ENCODE measurements around the gene FANCG.

Gene FANCG

DNA sequence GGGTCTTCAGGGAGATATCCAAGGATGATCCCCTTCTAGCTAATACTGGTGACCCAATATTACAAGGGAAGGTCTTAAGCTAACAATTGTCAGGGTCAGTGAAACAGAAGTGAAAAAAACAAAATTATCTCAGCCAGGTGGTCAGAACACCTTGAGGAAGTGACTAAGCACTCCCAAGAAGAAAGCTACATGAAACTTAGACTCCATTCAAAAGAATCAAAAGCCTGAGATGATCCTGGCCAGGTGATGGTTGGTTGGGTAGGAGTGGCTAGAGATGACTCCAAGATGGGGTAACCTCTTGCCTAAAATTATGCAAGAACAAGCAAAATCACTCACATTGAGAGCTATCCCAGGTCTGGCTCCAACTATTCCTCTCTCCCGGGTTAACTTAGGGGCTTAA is 12.7 kb downstream of the FANCG start:
- intact Hi-C loops (cut with micrococcal nuclease) = no loop called here
- Mint-ChIP-seq H3K27me3 (no peaks in the 10 kb centered on the region), H3K27ac (no peak overlapping the region), H3K9me3 (no peaks in the 10 kb centered on the region), H3K36me3 (ENCODE audit: low read depth) (peaks cover 83% of the 10 kb centered on the region), H3K4me3 (no peak overlapping the region), H3K4me1 (ENCODE audit: low read depth) (peaks cover 28% of the 10 kb centered on the region)

DNA sequence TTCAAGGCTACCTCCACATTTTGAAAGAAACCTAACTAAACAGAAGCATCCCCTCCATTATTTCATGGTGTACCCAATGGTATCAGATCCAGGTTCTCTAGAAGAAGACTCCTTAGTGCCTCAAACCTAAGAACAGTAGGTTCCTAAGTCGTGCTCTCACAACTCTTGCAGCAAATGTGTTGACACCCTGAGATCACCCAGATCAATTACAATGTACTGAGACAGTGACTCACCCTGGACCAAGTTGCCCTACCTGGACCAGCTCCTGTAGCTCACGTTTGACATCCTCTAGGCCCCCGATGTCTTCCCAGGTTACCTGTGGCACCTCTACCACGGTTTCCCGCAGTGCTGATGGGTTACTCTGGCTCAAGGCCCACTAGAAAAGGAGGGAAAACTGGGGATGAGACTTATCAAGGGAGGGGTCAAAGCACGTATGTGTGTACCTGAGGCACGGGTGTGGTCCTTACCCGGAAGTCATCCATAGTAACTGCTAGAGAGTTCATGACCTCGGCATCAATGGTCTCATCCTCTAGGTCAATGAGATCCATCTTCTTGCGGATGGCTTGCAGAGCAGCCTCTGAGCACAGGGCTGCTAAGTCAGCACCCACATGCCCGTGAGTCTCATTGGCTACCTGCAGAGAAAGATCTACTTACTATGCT is 19.1 kb downstream of the FANCG start:
- H3K27ac Mint-ChIP-seq = no peak overlapping the region
- H3K36me3 Mint-ChIP-seq (ENCODE audit: low read depth) = peaks cover 97% of the 10 kb centered on the region
- no peak overlapping the region for H3K4me3 Mint-ChIP-seq
- H3K27me3 Mint-ChIP-seq = no peaks in the 10 kb centered on the region
- intact Hi-C loops (cut with micrococcal nuclease) = no loop called here
- H3K4me1 Mint-ChIP-seq (ENCODE audit: low read depth) = no peaks in the 10 kb centered on the region
- no peaks in the 10 kb centered on the region for H3K9me3 Mint-ChIP-seq

DNA sequence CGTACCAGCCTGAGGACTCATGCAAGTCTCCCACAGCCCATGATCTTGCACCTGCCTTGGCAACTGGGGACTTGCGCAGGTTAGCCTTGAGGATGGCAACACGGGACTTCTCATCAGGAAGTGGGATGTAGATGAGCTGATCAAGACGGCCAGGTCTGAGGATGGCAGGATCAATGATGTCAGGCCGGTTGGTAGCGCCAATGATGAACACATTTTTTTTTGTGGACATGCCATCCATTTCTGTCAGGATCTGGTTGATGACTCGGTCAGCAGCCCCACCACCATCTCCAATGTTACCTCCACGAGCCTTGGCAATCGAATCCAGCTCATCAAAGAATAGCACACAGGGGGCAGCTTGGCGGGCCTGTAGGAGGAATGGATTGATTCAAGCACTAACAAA is 20.3 kb downstream of the FANCG start:
- intact Hi-C loops (cut with micrococcal nuclease) = no loop called here
- no peak overlapping the region for H3K27ac Mint-ChIP-seq
- no peak overlapping the region for H3K4me3 Mint-ChIP-seq

DNA sequence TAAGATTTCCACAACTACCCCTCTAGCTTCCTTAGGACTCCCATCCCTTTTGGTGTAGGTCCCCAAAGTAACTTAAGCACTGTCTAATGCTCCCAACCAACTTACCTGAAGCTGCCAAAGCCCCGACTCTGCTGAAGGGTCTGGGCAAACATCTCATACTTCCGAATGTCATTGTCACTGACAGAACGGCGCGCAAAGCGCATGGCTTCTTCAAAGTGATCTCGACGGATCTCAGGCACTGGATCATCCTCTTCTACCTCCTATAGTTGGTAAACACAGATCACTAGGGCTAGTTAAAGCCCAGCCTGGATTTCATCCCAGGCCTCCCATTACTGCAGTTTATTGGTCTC is 22.5 kb downstream of the FANCG start:
- peaks cover 10% of the 10 kb centered on the region for H3K4me1 Mint-ChIP-seq (ENCODE audit: low read depth)
- H3K27ac Mint-ChIP-seq = no peak overlapping the region
- H3K9me3 Mint-ChIP-seq = no peaks in the 10 kb centered on the region
- intact Hi-C loops (cut with micrococcal nuclease) = no loop called here
- H3K4me3 Mint-ChIP-seq = no peak overlapping the region
- peaks cover 100% of the 10 kb centered on the region for H3K36me3 Mint-ChIP-seq (ENCODE audit: low read depth)
- no peaks in the 10 kb centered on the region for H3K27me3 Mint-ChIP-seq

More for the DNA sequence above, 20.3 kb downstream of the FANCG start:
- H3K36me3 Mint-ChIP-seq (ENCODE audit: low read depth) = peaks cover 97% of the 10 kb centered on the region
- no peaks in the 10 kb centered on the region for H3K27me3 Mint-ChIP-seq
- H3K4me1 Mint-ChIP-seq (ENCODE audit: low read depth) = no peaks in the 10 kb centered on the region
- no peaks in the 10 kb centered on the region for H3K9me3 Mint-ChIP-seq

DNA sequence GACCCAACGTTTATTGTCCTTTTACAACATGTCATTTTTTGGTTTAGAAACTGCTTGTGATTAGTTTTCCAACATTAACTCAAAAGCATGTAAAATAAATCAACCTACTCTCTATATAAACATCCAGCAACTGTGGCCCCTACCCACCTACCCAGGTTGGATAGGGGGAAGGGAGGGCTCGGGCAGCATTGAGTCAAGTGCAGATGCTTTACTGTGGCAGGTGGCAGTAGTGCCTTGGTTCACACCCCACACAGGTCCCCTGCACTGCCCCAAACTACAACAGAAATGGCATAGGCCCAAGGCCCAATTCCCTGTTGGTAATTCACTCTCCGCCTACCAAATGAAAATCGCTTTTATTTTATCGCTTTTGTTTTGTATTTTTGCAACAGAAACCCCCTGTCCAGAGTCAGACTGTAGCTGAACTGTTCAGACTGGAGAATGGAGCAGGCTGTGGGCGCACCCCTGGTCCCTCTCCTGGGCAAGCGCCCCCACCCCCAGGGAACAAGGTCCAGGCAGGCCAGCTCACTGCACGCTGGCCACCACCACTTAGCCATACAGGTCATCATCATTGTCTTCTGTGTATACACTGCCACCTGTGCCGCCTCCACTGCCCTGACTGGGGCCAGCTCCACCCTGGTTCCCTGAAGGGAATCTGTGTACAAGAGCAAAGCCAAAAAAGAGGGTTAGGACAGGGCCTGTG is 23.0 kb downstream of the FANCG start:
- intact Hi-C loops (cut with micrococcal nuclease) = no loop called here
- Mint-ChIP-seq H3K4me1 (ENCODE audit: low read depth) (peaks cover 10% of the 10 kb centered on the region), H3K9me3 (no peaks in the 10 kb centered on the region), H3K4me3 (no peak overlapping the region), H3K27me3 (no peaks in the 10 kb centered on the region), H3K27ac (no peak overlapping the region), H3K36me3 (ENCODE audit: low read depth) (peaks cover 100% of the 10 kb centered on the region)

DNA sequence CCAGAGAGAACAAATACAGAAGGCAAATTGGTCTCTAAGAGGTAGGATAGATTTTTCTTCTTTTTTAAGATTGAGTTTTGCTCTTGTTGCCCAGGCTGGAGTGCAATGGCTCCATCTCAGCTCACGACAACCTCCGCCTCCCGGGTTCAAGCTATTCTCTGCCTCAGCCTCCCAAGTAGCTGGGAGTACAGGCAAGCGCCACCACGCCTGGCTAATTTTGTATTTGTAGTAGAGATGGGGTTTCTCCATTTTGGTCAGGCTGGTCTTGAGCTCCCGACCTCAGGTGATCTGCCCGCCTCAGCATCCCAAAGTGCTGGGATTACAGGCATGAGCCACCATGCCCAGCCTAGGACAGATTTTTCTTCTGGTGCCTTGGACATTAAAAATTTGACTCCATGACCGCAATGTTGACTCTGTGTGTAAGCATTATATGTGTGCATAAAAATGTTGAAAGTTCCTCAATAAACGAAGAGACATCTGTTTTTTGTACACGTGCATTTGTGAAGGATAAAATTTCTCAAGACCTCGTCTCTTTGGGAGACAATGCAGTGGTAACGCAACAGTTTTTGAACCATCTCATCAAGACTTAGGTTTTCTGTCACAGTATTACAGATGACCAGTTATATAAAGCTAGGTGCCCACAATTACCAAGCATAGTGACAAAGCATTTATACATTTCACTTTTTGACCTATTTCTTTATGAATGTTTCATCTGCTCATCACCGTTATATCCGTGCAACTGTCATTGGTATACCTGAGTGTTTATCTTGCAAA is 24.7 kb downstream of the FANCG start:
- Mint-ChIP-seq H3K27ac (no peak overlapping the region), H3K36me3 (ENCODE audit: low read depth) (peaks cover 100% of the 10 kb centered on the region)

DNA sequence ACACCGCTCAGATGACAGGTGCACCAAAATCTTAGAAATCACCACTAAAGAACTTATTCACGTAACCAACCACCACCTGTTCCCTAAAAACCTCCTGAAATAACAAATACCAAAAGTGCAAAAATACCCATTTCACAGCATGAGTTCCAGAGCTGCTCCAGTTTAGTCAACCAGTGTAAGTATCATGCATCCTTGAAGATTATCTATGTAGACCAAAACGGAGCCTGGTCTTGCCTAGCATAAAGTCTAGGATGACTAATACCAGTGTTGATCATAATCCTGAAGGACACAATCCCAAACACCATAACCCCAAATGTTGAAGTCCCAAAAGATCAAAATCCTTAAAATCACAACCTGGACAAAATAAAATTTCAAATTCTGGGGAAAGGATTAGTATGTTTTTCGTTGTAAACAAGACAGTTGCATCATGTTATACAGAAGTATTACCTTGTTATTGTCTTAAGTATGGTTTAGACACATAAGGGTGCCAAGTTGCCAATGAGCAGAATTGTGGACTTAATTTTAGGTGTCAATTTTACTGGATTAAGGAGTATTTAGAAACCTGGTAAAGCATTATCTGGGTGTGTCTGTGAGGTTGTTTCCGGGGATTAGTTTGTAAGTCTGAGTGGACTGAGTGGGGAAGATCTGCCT is 25.4 kb downstream of the FANCG start:
- H3K27ac Mint-ChIP-seq = no peak overlapping the region
- H3K9me3 Mint-ChIP-seq = no peaks in the 10 kb centered on the region
- no peak overlapping the region for H3K4me3 Mint-ChIP-seq
- H3K27me3 Mint-ChIP-seq = no peaks in the 10 kb centered on the region
- H3K36me3 Mint-ChIP-seq (ENCODE audit: low read depth) = peaks cover 100% of the 10 kb centered on the region
- peaks cover 10% of the 10 kb centered on the region for H3K4me1 Mint-ChIP-seq (ENCODE audit: low read depth)
- intact Hi-C loops (cut with micrococcal nuclease) = loop anchor here (5.0 kb wide), 1 partner anchor 157 kb away; a partner anchor contains a TSS

More for the DNA sequence above, 24.7 kb downstream of the FANCG start:
- Mint-ChIP-seq H3K9me3 (no peaks in the 10 kb centered on the region), H3K4me3 (no peak overlapping the region), H3K4me1 (ENCODE audit: low read depth) (peaks cover 10% of the 10 kb centered on the region), H3K27me3 (no peaks in the 10 kb centered on the region)
- intact Hi-C loops (cut with micrococcal nuclease) = loop anchor here (5.0 kb wide), 1 partner anchor 158 kb away; a partner anchor contains a TSS

DNA sequence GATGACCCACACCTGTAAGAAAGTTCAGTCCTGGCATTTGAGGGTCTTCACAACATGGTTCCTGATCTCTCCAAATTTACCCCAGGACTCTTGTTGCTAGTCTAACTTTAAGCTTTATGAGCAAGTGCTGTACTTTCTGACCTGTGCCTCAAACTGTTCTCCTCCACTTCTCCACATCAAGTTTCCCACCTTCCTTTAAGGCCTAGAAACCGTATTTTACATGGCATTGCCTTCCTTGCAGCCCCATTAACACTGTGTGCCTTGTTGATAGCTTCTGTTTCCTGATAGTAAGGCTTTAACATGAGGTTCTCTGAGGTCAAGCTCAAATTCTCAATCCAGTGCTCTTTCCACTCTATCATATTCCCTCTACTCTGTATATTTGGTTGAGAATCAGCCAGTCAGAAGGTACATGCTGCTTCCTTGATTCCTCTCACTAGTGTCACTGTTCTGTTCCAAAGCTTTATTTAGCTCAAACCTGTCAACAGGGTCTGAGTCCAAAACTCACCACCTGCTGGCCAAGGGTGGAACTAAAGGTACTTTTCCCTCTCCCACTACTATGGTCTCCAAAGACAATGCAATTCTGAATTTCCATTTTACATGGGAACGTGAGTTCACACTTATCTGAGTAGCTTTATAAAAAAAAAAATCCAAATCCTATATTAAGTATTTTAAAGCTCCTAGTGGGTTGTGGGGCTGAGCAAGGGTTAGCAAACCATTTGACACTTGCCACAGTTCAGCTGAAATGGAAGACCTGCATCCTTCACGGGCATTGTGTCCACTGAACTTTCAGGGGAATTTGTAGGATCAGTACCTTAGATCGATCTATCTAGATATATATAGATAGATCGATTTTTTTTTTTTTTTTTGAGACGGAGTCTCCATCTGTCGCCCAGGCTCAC is 28.4 kb downstream of the FANCG start:
- peaks cover 99% of the 10 kb centered on the region for H3K36me3 Mint-ChIP-seq (ENCODE audit: low read depth)
- no peak overlapping the region for H3K4me3 Mint-ChIP-seq
- no peaks in the 10 kb centered on the region for H3K9me3 Mint-ChIP-seq
- no peaks in the 10 kb centered on the region for H3K27me3 Mint-ChIP-seq
- peaks cover 10% of the 10 kb centered on the region for H3K4me1 Mint-ChIP-seq (ENCODE audit: low read depth)
- intact Hi-C loops (cut with micrococcal nuclease) = loop anchor here (5.0 kb wide), 1 partner anchor 154 kb away; a partner anchor contains a TSS
- H3K27ac Mint-ChIP-seq = no peak overlapping the region

DNA sequence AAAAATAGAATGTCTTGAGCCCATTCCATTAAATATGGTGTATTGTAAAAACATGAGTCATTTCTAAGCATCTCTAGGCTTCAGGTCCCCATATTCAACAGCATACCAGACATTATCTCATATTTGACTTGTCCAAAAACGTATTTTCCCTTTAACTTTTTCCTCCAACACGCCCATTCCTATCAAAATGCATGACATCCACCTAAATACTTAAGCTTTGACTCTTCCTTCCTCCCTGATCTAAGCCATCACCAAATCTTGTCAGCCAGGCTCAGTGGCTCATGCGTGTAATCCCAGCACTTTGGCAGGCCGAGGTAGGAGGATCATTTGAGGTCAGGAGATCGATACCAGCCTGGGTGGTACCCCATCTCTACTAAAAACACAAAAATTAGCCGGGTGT is 31.2 kb downstream of the FANCG start:
- H3K27ac Mint-ChIP-seq = no peak overlapping the region
- no peak overlapping the region for H3K4me3 Mint-ChIP-seq
- peaks cover 96% of the 10 kb centered on the region for H3K36me3 Mint-ChIP-seq (ENCODE audit: low read depth)
- no peaks in the 10 kb centered on the region for H3K27me3 Mint-ChIP-seq
- intact Hi-C loops (cut with micrococcal nuclease) = no loop called here
- peaks cover 11% of the 10 kb centered on the region for H3K4me1 Mint-ChIP-seq (ENCODE audit: low read depth)
- H3K9me3 Mint-ChIP-seq = no peaks in the 10 kb centered on the region

DNA sequence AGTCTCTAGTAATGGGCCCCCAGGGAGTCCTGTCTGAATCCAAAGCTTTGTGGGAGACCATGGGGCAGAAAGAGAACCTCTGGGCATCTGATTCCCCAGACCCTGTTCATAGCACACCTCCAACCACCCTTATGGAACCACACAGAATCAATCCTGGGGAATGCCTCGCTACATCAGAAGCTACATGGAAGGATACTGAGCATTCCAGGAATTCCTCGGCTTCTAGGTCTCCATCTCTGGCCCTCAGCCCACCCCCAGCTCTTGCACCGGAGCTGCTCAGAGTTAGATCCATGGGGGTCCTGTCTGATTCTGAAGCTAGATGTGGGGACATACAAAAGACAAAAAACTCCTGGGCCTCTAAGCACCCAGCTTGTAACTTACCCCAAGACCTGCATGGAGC is 35.7 kb downstream of the FANCG start:
- H3K27me3 Mint-ChIP-seq = no peaks in the 10 kb centered on the region
- peaks cover 67% of the 10 kb centered on the region for H3K36me3 Mint-ChIP-seq (ENCODE audit: low read depth)
- intact Hi-C loops (cut with micrococcal nuclease) = no loop called here
- H3K9me3 Mint-ChIP-seq = no peaks in the 10 kb centered on the region
- H3K27ac Mint-ChIP-seq = no peak overlapping the region
- H3K4me3 Mint-ChIP-seq = no peak overlapping the region
- peaks cover 28% of the 10 kb centered on the region for H3K4me1 Mint-ChIP-seq (ENCODE audit: low read depth)

DNA sequence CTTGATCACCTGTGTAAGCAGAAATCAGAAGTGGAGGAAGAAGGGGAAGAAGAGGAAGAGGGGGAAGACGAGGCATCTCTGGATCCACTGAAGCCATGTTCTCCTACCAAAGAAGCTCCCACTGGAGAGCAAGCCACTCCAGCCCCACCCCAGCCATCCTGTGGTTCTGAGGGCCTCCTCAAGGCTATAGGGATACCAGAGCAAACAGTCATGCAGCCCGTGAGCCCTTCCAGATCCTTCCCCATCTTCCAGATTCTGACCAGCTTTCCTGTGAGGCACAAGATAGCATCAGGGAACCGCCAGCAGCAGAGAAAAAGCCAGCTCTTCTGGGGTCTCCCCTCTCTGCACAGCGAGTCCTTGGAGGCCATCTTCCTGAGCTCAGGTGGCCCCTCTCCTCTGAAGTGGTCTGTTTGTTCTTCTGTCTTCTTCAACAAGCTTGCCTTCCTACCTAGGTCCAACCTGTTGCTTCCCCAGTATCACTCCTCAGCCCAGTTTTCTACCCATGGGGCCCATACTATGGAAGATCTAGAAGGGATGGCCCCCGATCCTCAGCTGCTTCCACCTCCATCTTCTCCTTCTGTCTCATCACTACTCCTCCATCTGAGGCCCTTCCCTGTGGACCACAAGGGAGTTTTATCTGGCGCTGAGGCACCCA is 36.7 kb downstream of the FANCG start:
- peaks cover 28% of the 10 kb centered on the region for H3K4me1 Mint-ChIP-seq (ENCODE audit: low read depth)
- H3K4me3 Mint-ChIP-seq = no peak overlapping the region
- intact Hi-C loops (cut with micrococcal nuclease) = no loop called here

DNA sequence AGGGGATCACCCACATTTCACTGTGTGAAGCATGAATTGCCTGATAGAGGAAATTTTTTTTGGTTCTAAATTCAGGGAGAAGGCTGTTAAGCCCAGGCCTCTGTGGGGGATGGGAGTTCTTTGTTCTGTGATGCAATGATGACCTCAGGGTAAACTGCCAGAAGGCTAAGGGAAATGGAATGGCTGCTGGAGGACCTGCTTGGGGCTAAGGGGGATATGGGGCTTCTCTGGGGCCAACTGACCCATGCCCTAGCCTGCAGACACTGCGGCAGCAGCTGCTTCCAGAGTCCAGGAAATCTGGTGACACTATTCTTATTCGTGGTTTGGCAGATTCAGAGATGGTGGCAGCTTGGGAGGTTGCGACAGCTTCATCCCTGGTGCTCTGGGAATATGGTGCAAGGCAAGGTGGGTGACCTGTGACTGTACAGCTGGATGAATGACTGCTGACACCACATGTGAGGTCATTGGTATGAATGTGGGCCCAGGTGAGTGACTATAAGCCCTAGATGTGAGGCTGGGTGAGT is 37.6 kb downstream of the FANCG start:
- Mint-ChIP-seq H3K4me3 (no peak overlapping the region), H3K36me3 (ENCODE audit: low read depth) (peaks cover 48% of the 10 kb centered on the region)

More for the DNA sequence above, 36.7 kb downstream of the FANCG start:
- H3K36me3 Mint-ChIP-seq (ENCODE audit: low read depth) = peaks cover 57% of the 10 kb centered on the region
- H3K27me3 Mint-ChIP-seq = no peaks in the 10 kb centered on the region
- no peaks in the 10 kb centered on the region for H3K9me3 Mint-ChIP-seq
- H3K27ac Mint-ChIP-seq = no peak overlapping the region

More for the DNA sequence above, 37.6 kb downstream of the FANCG start:
- intact Hi-C loops (cut with micrococcal nuclease) = no loop called here
- Mint-ChIP-seq H3K4me1 (ENCODE audit: low read depth) (peaks cover 28% of the 10 kb centered on the region), H3K27ac (no peak overlapping the region), H3K27me3 (no peaks in the 10 kb centered on the region), H3K9me3 (no peaks in the 10 kb centered on the region)
